22Rv1 (cell line): ENCODE measurements around the gene MPP7.

Experiments used
- H3K27ac ChIP-seq: fragments of 450-650 bp; 2 replicates; pipeline ENCODE4 v1.5.1; 2017
- CTCF ChIP-seq: fragments of 450-650 bp; IDR thresholded peaks from 2 replicates; pipeline ENCODE4 v1.5.1; 2017; ENCODE audit warnings: mild to moderate bottlenecking
- ZFX ChIP-seq: fragments of 450-650 bp; IDR thresholded peaks from 2 replicates; pipeline ENCODE4 v1.6.1; 2017; ENCODE audit warnings: antibody characterized with exemption, borderline replicate concordance

Gene MPP7

GRCh38 chr10:28269842-28270456 is 32.9 kb downstream of the MPP7 start:
- TF ChIP-seq ZFX (no peak), CTCF (no peak)
- no peak overlapping the region for H3K27ac ChIP-seq

- no peak overlapping the region for H3K27ac ChIP-seq
- no peak for TF ChIP-seq ZFX
- no peak for TF ChIP-seq CTCF
Observed at GRCh38 chr10:28266449-28267224, 36.2 kb downstream of the MPP7 start.

GRCh38 chr10:28263136-28263857 is 39.6 kb downstream of the MPP7 start:
- TF ChIP-seq CTCF (no peak), ZFX (no peak)

GRCh38 chr10:28256776-28257175 is 46.1 kb downstream of the MPP7 start:
- H3K27ac ChIP-seq, result no peak overlapping the region
- TF ChIP-seq CTCF, result no peak
- no peak for TF ChIP-seq ZFX

More at GRCh38 chr10:28263136-28263857, 39.6 kb downstream of the MPP7 start:
- H3K27ac ChIP-seq, result peak overlapping the region; percentile 54

GRCh38 chr10:28254290-28254985 is 48.4 kb downstream of the MPP7 start:
- H3K27ac ChIP-seq, result no peak overlapping the region
- TF ChIP-seq ZFX (no peak), CTCF (no peak)

GRCh38 chr10:28253169-28253785 is 49.6 kb downstream of the MPP7 start:
- no peak overlapping the region for H3K27ac ChIP-seq
- TF ChIP-seq ZFX, result no peak
- TF ChIP-seq CTCF, result no peak
